Endothelial cell of umbilical vein (primary cell): ENCODE data around the gene PADI1. TPM values are rescaled to one million over a fixed set of nuclear protein-coding genes. Genes with fewer than 3 reads are reported as not detected.

Experiments
- BruUV-seq: library from RNA; stranded (reverse); fragments of 400-500 nt; replicated peaks from 2 replicates; lab custom pipeline; 2021; lab: Mats Ljungman, UMichigan
- CTCF ChIA-PET: fragments of 300-600, 350-600 bp; sonication (Branson Sonifier 250); formaldehyde crosslinking; loops from one replicate; lab custom pipeline; 2021; ENCODE audit warnings: antibody characterized with exemption, inconsistent platforms; lab: Charles Lee
- POLR2A ChIA-PET: fragments of 300-600, 350-600 bp; sonication (Branson Sonifier 250); formaldehyde crosslinking; loops from one replicate; lab custom pipeline; 2021; ENCODE audit warnings: antibody characterized with exemption, inconsistent platforms; lab: Charles Lee
- DNase-seq: peaks from one replicate; pipeline ENCODE4 v3.0.0-alpha.2; 2011; ENCODE audit warnings: low read depth, low spot score
- FAIRE-seq: peaks from 2 replicates; lab custom pipeline; 2011; peaks lifted over from hg19 to GRCh38; lab: Jason Lieb, UNC
- H2AFZ ChIP-seq: 2 replicates; pipeline ENCODE4 v1.6.0; 2012; ENCODE audit warnings: low read depth, low read length, control low read depth, inconsistent platforms
- H3K27ac ChIP-seq: 2 replicates; pipeline ENCODE4 v1.5.1; 2011; ENCODE audit warnings: low read depth, mild to moderate bottlenecking, control low read depth, low read length, moderate library complexity; ENCODE audit not compliant: insufficient read depth
- H3K27me3 ChIP-seq, 2 experiments: 2 replicates each; pipeline versions ENCODE4 v1.6.0 to v1.6.1; 2011; ENCODE audit warnings: low read length in 2 of 2, mixed read lengths in 1 of 2; ENCODE audit not compliant: control insufficient read depth in 2 of 2, insufficient read depth in 2 of 2
- H3K36me3 ChIP-seq, 2 experiments: 2 replicates in 1 of 2; 3 replicates in 1 of 2; pipeline ENCODE4 v1.5.1; 2011; ENCODE audit warnings: low read length in 2 of 2, mild to moderate bottlenecking in 1 of 2, moderate library complexity in 1 of 2; ENCODE audit not compliant: control insufficient read depth in 2 of 2, insufficient read depth in 2 of 2; ENCODE audit errors: extremely low read depth in 1 of 2
- H3K4me1 ChIP-seq: 3 replicates; pipeline ENCODE4 v1.5.1; 2011; ENCODE audit warnings: mild to moderate bottlenecking, low read length; ENCODE audit not compliant: control insufficient read depth, insufficient read depth; ENCODE audit errors: extremely low read depth
- H3K4me2 ChIP-seq: 2 replicates; pipeline ENCODE4 v1.6.1; 2011; ENCODE audit warnings: low read length, control low read depth, mixed read lengths; ENCODE audit not compliant: insufficient read depth
- H3K4me3 ChIP-seq, 3 experiments: fragments of 200-600 bp in 1 of 3; sonication (generic), shearing (Covaris generic) in 1 of 3; replicated peaks in 1 of 3; 2 replicates each; pipeline ENCODE4 v1.5.1; 2011 to 2016; ENCODE audit warnings: control low read depth in 3 of 3, low read length in 3 of 3, mild to moderate bottlenecking in 2 of 3, inconsistent platforms in 1 of 3, low read depth in 1 of 3, moderate library complexity in 1 of 3; ENCODE audit not compliant: insufficient read depth in 1 of 3
- H3K79me2 ChIP-seq: 2 replicates; pipeline ENCODE4 v1.6.0; 2012; ENCODE audit warnings: low read length, inconsistent platforms; ENCODE audit not compliant: control insufficient read depth, insufficient read depth
- H3K9ac ChIP-seq: replicated peaks from 2 replicates; pipeline ENCODE3; 2011; ENCODE audit warnings: low read length, control low read depth; ENCODE audit not compliant: insufficient read depth; ENCODE audit errors: extremely low read depth
- H3K9me1 ChIP-seq: replicated peaks from 3 replicates; pipeline ENCODE4 v1.6.0; 2011; ENCODE audit warnings: mild to moderate bottlenecking, low read length; ENCODE audit not compliant: control insufficient read depth, insufficient read depth; ENCODE audit errors: extremely low read depth
- H3K9me3 ChIP-seq: replicated peaks from 2 replicates; pipeline ENCODE4 v1.5.1; 2012; ENCODE audit warnings: low read length, inconsistent platforms; ENCODE audit not compliant: control insufficient read depth, insufficient read depth
- H4K20me1 ChIP-seq: replicated peaks from 2 replicates; pipeline ENCODE3; 2011; ENCODE audit warnings: mild to moderate bottlenecking, low read length; ENCODE audit not compliant: control insufficient read depth, insufficient read depth; ENCODE audit errors: extremely low read depth
- EZH2 ChIP-seq: IDR thresholded peaks from 2 replicates; pipeline ENCODE4 v1.6.1; 2012; ENCODE audit warnings: borderline replicate concordance, low read depth, mild to moderate bottlenecking, moderate library complexity, low read length, inconsistent platforms; ENCODE audit not compliant: severe bottlenecking
- FOS ChIP-seq: IDR thresholded peaks from 2 replicates; pipeline ENCODE4 v1.6.1; 2011; ENCODE audit warnings: mild to moderate bottlenecking, low read length, moderate library complexity, borderline replicate concordance; ENCODE audit not compliant: insufficient read depth
- GATA2 ChIP-seq: IDR thresholded peaks from 2 replicates; pipeline ENCODE4 v1.7.0; 2011; ENCODE audit warnings: low read depth, mild to moderate bottlenecking, moderate library complexity, mixed read lengths, low read length; ENCODE audit not compliant: insufficient read length, insufficient read depth
- JUN ChIP-seq: IDR thresholded peaks from 2 replicates; pipeline ENCODE4 v1.6.1; 2011; ENCODE audit warnings: borderline replicate concordance, low read depth; ENCODE audit not compliant: insufficient read length, insufficient read depth
- MYC ChIP-seq: IDR thresholded peaks from one replicate; pipeline ENCODE4 v1.6.1; 2011; ENCODE audit warnings: mild to moderate bottlenecking, low read depth, low read length
- POLR2A ChIP-seq: IDR thresholded peaks from 2 replicates; pipeline ENCODE4 v1.6.1; 2012; ENCODE audit warnings: low read depth, mild to moderate bottlenecking, control low read depth, low read length
- POLR2AphosphoS5 ChIP-seq: IDR thresholded peaks from 2 replicates; pipeline ENCODE4 v1.6.1; 2012; ENCODE audit warnings: low read depth, mild to moderate bottlenecking, control low read depth, low read length, moderate library complexity; ENCODE audit not compliant: insufficient read depth
- dilution Hi-C: fragments of 300-500 bp; cut with MboI; formaldehyde crosslinking; loops from one replicate; pipeline ENCODE4 v1.15.0; 2019; ENCODE audit warnings: low sequenced_read_pairs; ENCODE audit not compliant: extremely low pct_ligation_motif_present
- intact Hi-C: fragments of 100-400 bp; cut with micrococcal nuclease; formaldehyde crosslinking; loops from one replicate; pipeline ENCODE4 v1.10.0; 2022
- polyA plus RNA-seq, 4 experiments: library from polyadenylated mRNA; depleted of rRNA in 3 of 4; stranded (reverse) in 3 of 4; unstranded in 1 of 4; fragments of >200 nt; gene quantifications; 2 replicates each; pipeline versions ENCODE4 v1.2.1 to v1.2.3, GENCODE V29; 2011 to 2012; ENCODE audit warnings: missing spikeins in 1 of 4
- total RNA-seq: library from RNA; stranded (reverse); gene quantifications from 2 replicates; pipeline ENCODE4 v1.2.3, GENCODE V29; 2021
- TF ChIP-seq, protein P1 (sequence below), 2 donors: IDR thresholded peaks; 1 replicate in 1 of 2; 2 replicates in 1 of 2; pipeline ENCODE4 v1.5.1; 2011; ENCODE audit warnings: low read length in 2 of 2, mild to moderate bottlenecking in 2 of 2, moderate library complexity in 2 of 2, control low read depth in 1 of 2, inconsistent platforms in 1 of 2, low read depth in 1 of 2; ENCODE audit not compliant: insufficient read depth in 1 of 2; ENCODE audit errors: extremely low read depth in 1 of 2
- TF ChIP-seq, protein P2 (sequence below): IDR thresholded peaks from 2 replicates; pipeline ENCODE4 v1.6.1; 2011; ENCODE audit not compliant: insufficient read depth, insufficient read length

Gene PADI1
- total and polyA plus RNA-seq, 2 donors (not counting 3 experiments of a cell fraction or from before 2014, with no cell fraction given), result 0.01 TPM; not detected in 1

DNA sequence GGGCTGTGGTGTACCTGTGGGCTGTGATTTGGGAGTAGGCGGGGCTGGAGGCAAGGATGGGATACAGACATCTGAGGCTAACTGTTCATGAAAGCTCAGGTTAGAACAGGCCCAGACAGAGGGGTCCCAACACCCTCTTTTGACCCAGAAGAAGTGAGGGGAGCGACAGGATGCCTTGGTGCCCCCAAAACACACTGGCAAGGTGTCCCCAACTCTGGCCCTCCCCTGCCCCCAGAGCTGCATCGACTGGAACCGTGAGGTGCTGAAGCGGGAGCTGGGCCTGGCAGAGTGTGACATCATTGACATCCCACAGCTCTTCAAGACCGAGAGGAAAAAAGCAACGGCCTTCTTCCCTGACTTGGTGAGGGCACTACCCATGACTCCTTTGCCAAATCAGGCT lies 75.5 kb downstream of the PADI1 start:
- Histone ChIP-seq H3K36me3 (no peaks in the 10 kb centered on the region), H3K4me2 (no peak overlapping the region), H3K27ac (no peak overlapping the region), H3K9me1 (no peaks in the 10 kb centered on the region), H4K20me1 (no peaks in the 10 kb centered on the region), H3K79me2 (no peaks in the 10 kb centered on the region), H3K9me3 (no peaks in the 10 kb centered on the region), H3K4me3 (no peak overlapping the region), H2AFZ (no peak overlapping the region), H3K9ac (no peak overlapping the region), H3K4me1 (no peaks in the 10 kb centered on the region), H3K27me3 (no peaks in the 10 kb centered on the region)
- ChIA-PET CTCF (no interaction called here), POLR2A (no interaction called here)
- dilution Hi-C loops (no loop called here), intact Hi-C loops (no loop called here)
- TF ChIP-seq JUN (no peak), POLR2A (no peak), GATA2 (no peak), EZH2 (no peak), POLR2AphosphoS5 (no peak), MYC (no peak), FOS (no peak)
- TF ChIP-seq, protein P1, sequence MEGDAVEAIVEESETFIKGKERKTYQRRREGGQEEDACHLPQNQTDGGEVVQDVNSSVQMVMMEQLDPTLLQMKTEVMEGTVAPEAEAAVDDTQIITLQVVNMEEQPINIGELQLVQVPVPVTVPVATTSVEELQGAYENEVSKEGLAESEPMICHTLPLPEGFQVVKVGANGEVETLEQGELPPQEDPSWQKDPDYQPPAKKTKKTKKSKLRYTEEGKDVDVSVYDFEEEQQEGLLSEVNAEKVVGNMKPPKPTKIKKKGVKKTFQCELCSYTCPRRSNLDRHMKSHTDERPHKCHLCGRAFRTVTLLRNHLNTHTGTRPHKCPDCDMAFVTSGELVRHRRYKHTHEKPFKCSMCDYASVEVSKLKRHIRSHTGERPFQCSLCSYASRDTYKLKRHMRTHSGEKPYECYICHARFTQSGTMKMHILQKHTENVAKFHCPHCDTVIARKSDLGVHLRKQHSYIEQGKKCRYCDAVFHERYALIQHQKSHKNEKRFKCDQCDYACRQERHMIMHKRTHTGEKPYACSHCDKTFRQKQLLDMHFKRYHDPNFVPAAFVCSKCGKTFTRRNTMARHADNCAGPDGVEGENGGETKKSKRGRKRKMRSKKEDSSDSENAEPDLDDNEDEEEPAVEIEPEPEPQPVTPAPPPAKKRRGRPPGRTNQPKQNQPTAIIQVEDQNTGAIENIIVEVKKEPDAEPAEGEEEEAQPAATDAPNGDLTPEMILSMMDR (IDR thresholded peaks at IDR 0.05; ENCODE audit: extremely low read depth in 1 of 2, insufficient read depth in 1 of 2, low read depth in 1 of 2, low read length in 2 of 2), result no peak
- TF ChIP-seq, protein P2, sequence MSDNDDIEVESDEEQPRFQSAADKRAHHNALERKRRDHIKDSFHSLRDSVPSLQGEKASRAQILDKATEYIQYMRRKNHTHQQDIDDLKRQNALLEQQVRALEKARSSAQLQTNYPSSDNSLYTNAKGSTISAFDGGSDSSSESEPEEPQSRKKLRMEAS, result no peak
- FAIRE-seq, result no peak
- no peak for DNase-seq
- BruUV-seq, result no TSS peak
